Natural killer cell (primary cell): ENCODE results near the gene TADA3. TPM values are rescaled to one million over a fixed set of nuclear protein-coding genes. Genes with fewer than 3 reads are reported as not detected.

Experiments
- ATAC-seq, 3 donors: fragments of 150-1000 bp in 2 of 3; fragments of 200-7000 bp in 1 of 3; cut with Tn5 transposase; 1 replicate in 1 of 3; 2 replicates in 2 of 3; pipeline ENCODE4 v1.10.0; 2021; ENCODE audit warnings: mild to moderate bottlenecking in 2 of 3, moderate library complexity in 2 of 3
- DNase-seq, 2 donors: peaks; one replicate each; pipeline versions ENCODE4 v3.0.0 to v3.0.0-alpha.2; 2013 to 2021; ENCODE audit warnings: mixed read lengths in 1 of 2
- H3K27ac ChIP-seq: one replicate; pipeline ENCODE4 v1.5.1; 2013; ENCODE audit warnings: mild to moderate bottlenecking, low read length
- H3K27me3 ChIP-seq: one replicate; pipeline ENCODE4 v1.6.1; 2013; ENCODE audit warnings: low read length; ENCODE audit not compliant: control insufficient read depth, insufficient read depth
- H3K36me3 ChIP-seq: one replicate; pipeline ENCODE4 v1.6.1; 2013; ENCODE audit warnings: low read length; ENCODE audit not compliant: control insufficient read depth, insufficient read depth
- H3K4me1 ChIP-seq: one replicate; pipeline ENCODE4 v1.6.1; 2013; ENCODE audit warnings: low read length; ENCODE audit not compliant: control insufficient read depth, insufficient read depth
- H3K4me3 ChIP-seq: one replicate; pipeline ENCODE4 v1.5.1; 2013; ENCODE audit warnings: low read length
- H3K9me3 ChIP-seq: one replicate; pipeline ENCODE4 v1.6.1; 2013; ENCODE audit warnings: low read length; ENCODE audit not compliant: control insufficient read depth, insufficient read depth
- H3K27ac Mint-ChIP-seq, 2 donors: one replicate each; pipeline ENCODE4 v1.8.0; 2022; ENCODE audit warnings: mild to moderate bottlenecking in 2 of 2, mixed read lengths in 2 of 2, moderate library complexity in 1 of 2
- H3K27me3 Mint-ChIP-seq, 2 donors: one replicate each; pipeline ENCODE4 v1.8.0; 2022; ENCODE audit warnings: low read depth in 2 of 2, mixed read lengths in 2 of 2
- H3K36me3 Mint-ChIP-seq: one replicate; pipeline ENCODE4 v1.8.0; 2022; ENCODE audit warnings: mixed read lengths
- H3K4me1 Mint-ChIP-seq, 2 donors: one replicate each; pipeline ENCODE4 v1.8.0; 2022; ENCODE audit warnings: mixed read lengths in 2 of 2
- H3K4me3 Mint-ChIP-seq: one replicate; pipeline ENCODE4 v1.8.0; 2022; ENCODE audit warnings: mild to moderate bottlenecking, moderate library complexity, mixed read lengths
- H3K9me3 Mint-ChIP-seq, 2 donors: one replicate each; pipeline ENCODE4 v1.8.0; 2022; ENCODE audit warnings: mixed read lengths in 2 of 2
- CTCF ChIP-seq: fragments of 200-600 bp; IDR thresholded peaks from one replicate; pipeline ENCODE4 v1.8.0; 2022; ENCODE audit warnings: antibody characterized with exemption
- WGBS: methylation state at CpG from one replicate; pipeline ENCODE4 v1.1.7; 2013; ENCODE audit warnings: missing lambda C conversion rate; ENCODE audit not compliant: insufficient coverage; 5-methylcytosine and 5-hydroxymethylcytosine counted together
- intact Hi-C: fragments of 100-400 bp; cut with micrococcal nuclease; formaldehyde crosslinking; loops from one replicate; pipeline ENCODE4 v1.14.2; 2022
- total RNA-seq, 4 donors: library from RNA; stranded (reverse); fragments of 120-200 nt in 1 of 4; gene quantifications; one replicate each; pipeline versions ENCODE4 v1.2.3 to v1.2.4, GENCODE V29; 2013 to 2022

The TADA3 gene
- total RNA-seq, 3 donors from 2014 or later (not counting 1 experiment from before 2014, with no cell fraction given) = 59.2 to 73.7 (median 69.2) TPM

GRCh38 chr3:9812870-9813483 is 20.7 kb upstream of the TADA3 start:
- no peak for ATAC-seq
- H3K9me3 ChIP-seq = no peaks in the 10 kb centered on the region
- H3K27ac Mint-ChIP-seq = no peak overlapping the region
- no peaks in the 10 kb centered on the region for H3K36me3 Mint-ChIP-seq
- 98% methylated on average over 9 of the region's 9 CpGs for WGBS
- H3K27me3 Mint-ChIP-seq = no peaks in the 10 kb centered on the region
- H3K4me1 Mint-ChIP-seq = peaks cover 33 to 38% of the 10 kb centered on the region in 2 donors
- no peak for DNase-seq
- no peak overlapping the region for H3K27ac ChIP-seq
- H3K27me3 ChIP-seq = no peaks in the 10 kb centered on the region
- H3K36me3 ChIP-seq = no peaks in the 10 kb centered on the region
- no peaks in the 10 kb centered on the region for H3K9me3 Mint-ChIP-seq
- H3K4me1 ChIP-seq = peaks cover 27% of the 10 kb centered on the region
- no peak overlapping the region for H3K4me3 ChIP-seq
- H3K4me3 Mint-ChIP-seq = no peak overlapping the region
- no peak for TF ChIP-seq CTCF
- intact Hi-C loops = no loop called here

GRCh38 chr3:9810846-9811245 is 18.6 kb upstream of the TADA3 start:
- Mint-ChIP-seq H3K27ac (peak overlapping the region; percentile 60 to 93), H3K27me3 (no peaks in the 10 kb centered on the region), H3K9me3 (no peaks in the 10 kb centered on the region), H3K4me3 (peak overlapping the region; percentile 90), H3K36me3 (no peaks in the 10 kb centered on the region), H3K4me1 (peaks cover 39 to 58% of the 10 kb centered on the region in 2 donors)
- H3K36me3 ChIP-seq = peaks cover 13% of the 10 kb centered on the region
- DNase-seq (no peak), ATAC-seq (no peak)
- H3K4me3 ChIP-seq = no peak overlapping the region
- H3K27ac ChIP-seq = peak overlapping the region; percentile 4
- no peak for TF ChIP-seq CTCF
- no peaks in the 10 kb centered on the region for H3K9me3 ChIP-seq
- peaks cover 31% of the 10 kb centered on the region for H3K4me1 ChIP-seq
- 94% methylated on average over 10 of the region's 10 CpGs for WGBS
- H3K27me3 ChIP-seq = no peaks in the 10 kb centered on the region
- intact Hi-C loops = no loop called here

- Histone ChIP-seq H3K27me3 (no peaks in the 10 kb centered on the region), H3K4me3 (peak overlapping the region; percentile 58), H3K4me1 (peaks cover 31% of the 10 kb centered on the region), H3K36me3 (peaks cover 17% of the 10 kb centered on the region), H3K27ac (peak overlapping the region; percentile 4), H3K9me3 (no peaks in the 10 kb centered on the region)
- Mint-ChIP-seq H3K4me1 (peaks cover 39 to 58% of the 10 kb centered on the region in 2 donors), H3K4me3 (peak overlapping the region; percentile 90), H3K9me3 (no peaks in the 10 kb centered on the region), H3K36me3 (no peaks in the 10 kb centered on the region), H3K27me3 (no peaks in the 10 kb centered on the region), H3K27ac (peak overlapping the region; percentile 60 to 93)
- ATAC-seq (no peak), DNase-seq (no peak)
- no peak for TF ChIP-seq CTCF
- 33% methylated on average over 18 of the region's 18 CpGs for WGBS
- intact Hi-C loops = no loop called here
Observed at GRCh38 chr3:9810433-9810770, 18.1 kb upstream of the TADA3 start.
